ENCODE data around the gene MICALL2. TPM values are rescaled to one million over a fixed set of nuclear protein-coding genes. Genes with fewer than 3 reads are reported as not detected.
"Not testable (repeated sequence)": the region's sequence is repeated elsewhere in the genome, so short reads cannot be mapped to it uniquely, and the experiment has no call there.

The MICALL2 gene
- total RNA-seq, 1 donor from 2014 or later, result 2.2 TPM

DNA sequence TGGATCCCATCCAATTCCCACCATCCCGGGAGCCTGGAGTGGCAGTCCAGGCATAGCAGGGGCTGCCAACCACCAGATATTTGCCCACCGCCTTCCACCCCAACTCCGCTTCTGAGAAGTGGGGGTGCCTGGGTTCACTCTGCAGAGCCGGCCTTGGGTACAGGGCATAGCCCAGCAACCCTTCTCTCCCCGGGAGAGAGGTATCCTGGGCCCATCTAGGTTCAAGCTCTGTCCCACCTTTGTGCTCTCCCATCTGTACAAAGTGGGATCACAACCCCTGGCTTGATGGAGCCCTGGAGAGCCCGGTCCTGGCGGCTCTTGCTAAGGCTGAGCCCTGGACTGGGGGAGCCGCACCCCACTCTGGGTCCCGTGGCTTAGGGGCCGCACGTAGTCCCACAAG is 12.2 kb downstream of the MICALL2 start:
- Mint-ChIP-seq H3K27ac (no peak overlapping the region), H3K4me1 (ENCODE audit: low read depth) (no peaks in the 10 kb centered on the region), H3K4me3 (no peak overlapping the region), H3K36me3 (ENCODE audit: low read depth) (no peaks in the 10 kb centered on the region), H3K27me3 (ENCODE audit: insufficient read depth) (no peaks in the 10 kb centered on the region), H3K9me3 (no peaks in the 10 kb centered on the region)
- no peak for DNase-seq (ENCODE audit: low spot score)
- intact Hi-C loops (cut with micrococcal nuclease), result no loop called here

DNA sequence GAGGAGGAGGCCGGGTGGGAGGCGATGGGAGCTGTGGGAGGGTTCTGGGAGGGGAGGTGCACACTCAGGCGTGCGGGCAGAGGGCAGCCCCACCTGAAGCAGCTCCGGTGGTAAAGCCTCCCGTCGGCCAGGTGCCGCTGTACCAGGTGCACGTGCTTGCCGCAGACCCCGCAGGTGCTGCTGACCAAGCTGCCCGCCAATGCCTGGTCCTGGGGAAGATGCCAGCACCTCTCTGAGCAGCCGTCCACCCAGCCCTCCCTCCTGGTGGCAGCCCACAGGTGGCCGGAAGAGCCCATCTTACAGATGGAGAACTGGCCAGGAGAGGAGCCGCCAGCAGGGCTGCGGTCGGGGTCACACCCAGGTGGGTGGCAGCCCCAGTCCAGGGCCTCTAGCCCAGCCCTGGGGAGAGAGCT is 12.6 kb downstream of the MICALL2 start:
- intact Hi-C loops (cut with micrococcal nuclease), result no loop called here
- Mint-ChIP-seq H3K27me3 (ENCODE audit: insufficient read depth) (no peaks in the 10 kb centered on the region), H3K4me3 (no peak overlapping the region), H3K36me3 (ENCODE audit: low read depth) (no peaks in the 10 kb centered on the region), H3K4me1 (ENCODE audit: low read depth) (no peaks in the 10 kb centered on the region), H3K27ac (no peak overlapping the region), H3K9me3 (no peaks in the 10 kb centered on the region)
- DNase-seq (ENCODE audit: low spot score), result no peak

DNA sequence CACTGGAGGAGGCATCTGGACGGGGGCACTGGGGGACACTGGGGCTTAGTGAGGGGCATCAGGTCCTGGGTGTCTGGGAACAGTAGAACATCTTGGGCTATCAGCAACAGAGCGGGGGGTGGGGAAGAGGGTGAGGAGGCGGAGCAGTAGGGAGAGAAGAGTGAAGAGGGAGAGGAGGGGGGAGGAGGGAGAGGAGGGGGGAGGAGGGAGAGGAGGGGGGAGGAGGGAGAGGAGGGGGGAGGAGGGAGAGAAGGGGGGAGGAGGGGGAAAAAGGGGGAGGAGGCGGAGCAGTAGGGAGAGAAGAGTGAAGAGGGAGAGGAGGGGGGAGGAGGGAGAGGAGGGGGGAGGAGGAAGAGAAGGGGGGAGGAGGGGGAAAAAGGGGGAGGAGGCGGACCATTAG is 13.2 kb downstream of the MICALL2 start:
- H3K27me3 Mint-ChIP-seq (ENCODE audit: insufficient read depth); H3K9me3 Mint-ChIP-seq; H3K4me3 Mint-ChIP-seq; H3K4me1 Mint-ChIP-seq (ENCODE audit: low read depth); intact Hi-C loops (cut with micrococcal nuclease); H3K27ac Mint-ChIP-seq; DNase-seq (ENCODE audit: low spot score); H3K36me3 Mint-ChIP-seq (ENCODE audit: low read depth): not testable (repeated sequence)

DNA sequence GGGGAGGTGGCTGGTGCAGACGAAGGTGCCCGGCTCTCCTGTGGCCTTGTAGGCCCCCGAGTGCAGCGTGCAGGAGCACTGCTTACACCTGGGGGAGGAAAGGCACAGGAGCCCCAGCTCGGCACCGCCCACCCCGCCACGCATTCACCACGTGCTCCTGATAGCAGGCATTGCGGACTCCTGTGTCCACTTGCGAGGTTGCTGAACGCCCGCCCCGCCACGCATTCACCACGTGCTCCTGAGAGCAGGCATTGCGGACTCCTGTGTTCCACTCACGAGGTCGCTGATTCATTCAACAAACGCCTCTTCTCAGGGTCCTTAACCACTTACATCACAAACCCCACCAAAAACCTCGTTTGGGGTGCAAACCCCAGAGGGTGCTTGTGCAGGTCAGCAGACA is 13.9 kb downstream of the MICALL2 start:
- no peak overlapping the region for H3K4me3 Mint-ChIP-seq
- H3K27me3 Mint-ChIP-seq (ENCODE audit: insufficient read depth), result no peaks in the 10 kb centered on the region
- H3K36me3 Mint-ChIP-seq (ENCODE audit: low read depth), result no peaks in the 10 kb centered on the region
- H3K9me3 Mint-ChIP-seq, result no peaks in the 10 kb centered on the region
- H3K4me1 Mint-ChIP-seq (ENCODE audit: low read depth), result no peaks in the 10 kb centered on the region
- intact Hi-C loops (cut with micrococcal nuclease), result no loop called here
- DNase-seq (ENCODE audit: low spot score), result no peak
- H3K27ac Mint-ChIP-seq, result no peak overlapping the region

DNA sequence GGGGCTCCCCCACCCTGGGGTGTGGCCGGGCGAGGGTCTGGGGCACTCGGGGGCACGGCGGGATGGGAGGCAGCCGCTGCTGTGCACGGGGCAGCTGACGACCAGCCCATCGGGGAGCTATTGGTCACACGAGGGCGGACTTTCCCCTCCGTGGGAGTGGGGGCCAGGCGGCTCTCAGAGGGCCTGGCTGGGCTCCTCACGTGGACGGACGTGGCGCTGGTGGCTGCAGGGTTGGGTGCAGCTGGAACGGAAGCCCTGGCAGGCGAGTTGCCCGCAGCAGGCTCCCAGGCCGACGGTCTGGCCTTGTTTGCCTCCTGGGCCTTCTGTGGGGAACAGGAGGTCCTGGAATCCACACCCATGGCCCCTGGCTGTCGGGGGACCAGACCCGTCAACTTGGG is 14.3 kb downstream of the MICALL2 start:
- H3K4me3 Mint-ChIP-seq, result no peak overlapping the region
- no peaks in the 10 kb centered on the region for H3K27me3 Mint-ChIP-seq (ENCODE audit: insufficient read depth)
- no peak overlapping the region for H3K27ac Mint-ChIP-seq
- H3K4me1 Mint-ChIP-seq (ENCODE audit: low read depth), result no peaks in the 10 kb centered on the region
- no peaks in the 10 kb centered on the region for H3K36me3 Mint-ChIP-seq (ENCODE audit: low read depth)
- intact Hi-C loops (cut with micrococcal nuclease), result no loop called here
- DNase-seq (ENCODE audit: low spot score), result no peak
- no peaks in the 10 kb centered on the region for H3K9me3 Mint-ChIP-seq

DNA sequence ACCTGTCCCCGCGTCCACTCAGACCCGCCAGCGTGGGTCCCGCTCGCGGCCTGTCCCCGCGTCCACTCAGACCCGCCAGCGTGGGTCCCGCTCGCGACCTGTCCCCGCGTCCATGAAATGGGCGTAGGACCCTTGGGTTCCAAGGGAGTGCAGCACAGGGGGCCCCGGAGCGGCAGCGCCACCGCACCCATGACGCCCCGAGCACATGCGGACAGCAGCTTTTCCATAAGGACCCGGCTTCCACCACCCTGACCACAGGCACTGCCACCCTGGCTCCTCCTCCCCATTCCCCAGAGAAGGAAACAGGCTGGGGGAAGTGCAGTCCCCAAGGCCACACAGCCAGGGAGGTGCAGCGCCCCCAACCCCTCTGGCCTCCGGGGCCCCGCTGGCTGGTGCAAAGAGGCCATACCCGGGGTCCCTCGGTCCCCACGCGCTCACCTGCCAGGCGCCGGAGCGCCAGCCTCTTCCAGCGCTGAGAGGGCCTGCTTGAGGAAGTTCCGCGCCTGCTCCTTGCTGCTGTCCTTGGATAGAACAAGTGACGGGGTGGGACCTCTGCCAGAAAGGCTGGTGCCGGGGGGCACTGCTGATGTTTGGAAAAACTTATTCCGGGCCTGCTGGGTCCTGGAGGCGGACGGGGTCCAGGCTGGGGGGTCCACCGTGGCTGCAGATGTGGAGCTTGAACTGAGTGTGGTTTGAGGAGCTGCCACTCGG is 14.9 kb downstream of the MICALL2 start:
- Mint-ChIP-seq H3K36me3 (ENCODE audit: low read depth) (no peaks in the 10 kb centered on the region), H3K27me3 (ENCODE audit: insufficient read depth) (no peaks in the 10 kb centered on the region), H3K27ac (no peak overlapping the region), H3K9me3 (no peaks in the 10 kb centered on the region), H3K4me3 (no peak overlapping the region), H3K4me1 (ENCODE audit: low read depth) (no peaks in the 10 kb centered on the region)
- intact Hi-C loops (cut with micrococcal nuclease), result no loop called here
- DNase-seq (ENCODE audit: low spot score), result no peak

DNA sequence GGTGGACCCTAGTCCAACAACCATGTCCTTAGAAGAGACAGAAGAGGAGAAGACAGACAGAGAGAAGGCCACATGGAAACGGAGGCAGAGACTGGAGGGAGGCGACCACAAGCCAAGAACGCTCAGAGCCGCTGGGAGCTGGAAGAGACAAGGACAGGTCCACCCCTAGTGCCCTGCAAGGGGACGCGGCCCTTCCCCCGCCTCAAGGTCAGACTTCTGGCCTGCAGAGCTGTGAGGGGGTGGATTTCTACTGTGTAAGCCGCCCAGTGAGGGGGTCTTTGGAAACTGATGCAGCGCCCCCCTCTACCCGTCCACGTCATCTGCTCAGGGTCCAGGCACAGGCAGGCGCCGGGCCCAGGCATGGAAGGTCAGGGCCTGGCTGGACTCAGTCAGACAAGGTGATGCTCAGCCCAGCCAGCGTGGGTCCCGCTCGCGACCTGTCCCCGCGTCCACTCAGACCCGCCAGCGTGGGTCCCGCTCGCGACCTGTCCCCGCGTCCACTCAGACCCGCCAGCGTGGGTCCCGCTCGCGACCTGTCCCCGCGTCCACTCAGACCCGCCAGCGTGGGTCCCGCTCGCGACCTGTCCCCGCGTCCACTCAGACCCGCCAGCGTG is 15.6 kb downstream of the MICALL2 start:
- intact Hi-C loops (cut with micrococcal nuclease); H3K4me3 Mint-ChIP-seq; H3K9me3 Mint-ChIP-seq: not testable (repeated sequence)

DNA sequence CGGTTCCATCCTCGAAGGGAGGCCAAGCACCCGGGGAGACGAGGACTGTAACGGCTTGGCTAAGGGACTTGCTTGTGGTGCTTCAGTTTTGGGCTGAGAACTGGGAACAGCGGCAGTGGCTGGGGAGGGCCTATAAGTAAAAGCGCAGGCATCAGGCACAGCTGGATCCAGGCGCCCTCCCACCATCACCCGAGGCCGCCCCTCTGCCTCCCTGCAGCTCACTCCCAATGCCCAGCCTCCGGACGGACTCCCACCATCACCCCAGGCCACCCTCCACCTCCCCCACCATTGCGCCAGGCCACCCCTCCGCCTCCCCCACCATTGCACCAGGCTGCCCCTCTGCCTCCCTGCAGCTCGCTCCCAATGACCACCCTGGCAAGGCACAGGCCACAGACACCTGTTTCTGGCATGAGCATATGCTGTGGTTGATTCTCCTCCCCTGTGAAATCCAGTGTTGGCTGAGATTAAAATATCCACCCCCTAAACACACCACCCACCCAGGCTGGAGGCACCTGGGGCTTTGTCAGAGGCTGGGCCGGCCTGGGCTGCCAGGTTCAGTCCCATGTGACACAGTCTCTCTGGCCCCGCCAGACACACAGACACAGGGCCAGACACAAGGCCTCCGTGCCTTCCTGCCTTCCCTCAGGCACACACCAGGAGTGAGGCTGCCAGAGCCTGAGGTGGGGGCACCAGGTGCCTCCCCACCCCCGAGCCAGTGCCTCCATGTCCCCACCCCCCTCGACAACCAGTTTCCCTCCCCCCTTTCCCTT is 16.7 kb downstream of the MICALL2 start:
- intact Hi-C loops (cut with micrococcal nuclease), result no loop called here
- DNase-seq (ENCODE audit: low spot score), result no peak
- no peaks in the 10 kb centered on the region for H3K4me1 Mint-ChIP-seq (ENCODE audit: low read depth)
- H3K27me3 Mint-ChIP-seq (ENCODE audit: insufficient read depth), result no peaks in the 10 kb centered on the region
- no peak overlapping the region for H3K4me3 Mint-ChIP-seq
- no peaks in the 10 kb centered on the region for H3K36me3 Mint-ChIP-seq (ENCODE audit: low read depth)
- H3K27ac Mint-ChIP-seq, result no peak overlapping the region
- H3K9me3 Mint-ChIP-seq, result no peaks in the 10 kb centered on the region

More for the DNA sequence above, 15.6 kb downstream of the MICALL2 start:
- H3K36me3 Mint-ChIP-seq (ENCODE audit: low read depth); H3K27me3 Mint-ChIP-seq (ENCODE audit: insufficient read depth); H3K4me1 Mint-ChIP-seq (ENCODE audit: low read depth); DNase-seq (ENCODE audit: low spot score); H3K27ac Mint-ChIP-seq: not testable (repeated sequence)

DNA sequence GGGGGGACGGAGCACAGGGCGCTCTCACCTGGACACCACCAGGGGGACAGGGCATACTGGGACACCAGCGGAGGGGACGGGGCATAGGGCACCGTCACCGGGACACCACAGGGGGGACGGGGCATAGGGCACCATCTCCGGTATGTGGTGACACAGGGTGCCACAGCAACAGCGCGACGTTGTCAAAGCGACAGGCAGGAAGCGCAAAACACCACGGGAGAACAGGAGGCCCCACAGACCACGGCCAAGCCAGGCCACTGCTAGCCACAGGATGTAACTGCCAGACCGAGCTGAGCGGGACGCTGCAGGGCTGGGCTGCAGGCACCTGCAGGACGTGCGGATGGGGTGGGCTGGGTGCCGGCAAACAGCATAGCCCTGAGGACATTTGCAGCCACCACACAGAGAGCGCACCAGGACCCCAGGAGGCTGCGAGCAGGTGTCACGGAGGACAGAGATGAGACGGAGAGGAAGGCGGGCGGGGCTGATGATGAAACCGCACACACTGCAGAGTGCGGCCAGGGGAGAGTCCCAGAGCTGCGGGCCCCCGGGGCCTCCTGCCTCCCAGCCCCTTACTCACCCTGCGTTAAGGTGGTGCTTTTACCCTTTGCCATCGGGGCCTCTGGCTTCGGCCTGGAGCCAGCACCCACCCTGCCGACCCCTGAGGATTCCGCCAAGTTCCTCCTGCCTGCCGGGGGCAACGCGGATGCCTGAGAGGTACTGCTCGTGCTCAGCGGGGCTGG is 17.5 kb downstream of the MICALL2 start:
- Mint-ChIP-seq H3K27me3 (ENCODE audit: insufficient read depth) (no peaks in the 10 kb centered on the region), H3K9me3 (no peaks in the 10 kb centered on the region), H3K4me3 (no peak overlapping the region), H3K27ac (no peak overlapping the region), H3K36me3 (ENCODE audit: low read depth) (no peaks in the 10 kb centered on the region), H3K4me1 (ENCODE audit: low read depth) (no peaks in the 10 kb centered on the region)
- intact Hi-C loops (cut with micrococcal nuclease), result no loop called here
- DNase-seq (ENCODE audit: low spot score), result no peak

DNA sequence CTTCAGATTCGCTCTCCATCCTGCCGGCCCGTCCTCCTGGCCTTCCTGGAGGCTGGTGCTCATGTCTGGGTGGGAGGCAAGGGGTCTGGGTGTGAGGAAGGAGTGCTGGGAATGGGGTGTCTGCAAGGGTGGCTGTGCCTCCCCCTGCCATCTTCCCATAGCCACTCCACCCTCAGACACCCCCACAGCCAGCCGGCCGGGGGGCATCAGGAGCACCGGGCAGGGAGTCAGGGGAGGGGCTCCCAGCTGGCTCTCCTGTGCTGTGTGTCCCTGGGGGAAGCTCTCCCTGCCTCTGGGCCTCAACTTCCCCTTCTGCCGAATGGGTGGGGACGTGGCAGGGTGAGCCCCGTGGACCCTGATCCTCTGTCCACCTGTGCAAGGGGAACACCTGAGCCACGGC is 18.6 kb downstream of the MICALL2 start:
- no peak overlapping the region for H3K27ac Mint-ChIP-seq
- DNase-seq (ENCODE audit: low spot score), result no peak
- intact Hi-C loops (cut with micrococcal nuclease), result no loop called here
- H3K4me3 Mint-ChIP-seq, result no peak overlapping the region
- no peaks in the 10 kb centered on the region for H3K27me3 Mint-ChIP-seq (ENCODE audit: insufficient read depth)
- H3K36me3 Mint-ChIP-seq (ENCODE audit: low read depth), result no peaks in the 10 kb centered on the region
- no peaks in the 10 kb centered on the region for H3K9me3 Mint-ChIP-seq
- no peaks in the 10 kb centered on the region for H3K4me1 Mint-ChIP-seq (ENCODE audit: low read depth)

DNA sequence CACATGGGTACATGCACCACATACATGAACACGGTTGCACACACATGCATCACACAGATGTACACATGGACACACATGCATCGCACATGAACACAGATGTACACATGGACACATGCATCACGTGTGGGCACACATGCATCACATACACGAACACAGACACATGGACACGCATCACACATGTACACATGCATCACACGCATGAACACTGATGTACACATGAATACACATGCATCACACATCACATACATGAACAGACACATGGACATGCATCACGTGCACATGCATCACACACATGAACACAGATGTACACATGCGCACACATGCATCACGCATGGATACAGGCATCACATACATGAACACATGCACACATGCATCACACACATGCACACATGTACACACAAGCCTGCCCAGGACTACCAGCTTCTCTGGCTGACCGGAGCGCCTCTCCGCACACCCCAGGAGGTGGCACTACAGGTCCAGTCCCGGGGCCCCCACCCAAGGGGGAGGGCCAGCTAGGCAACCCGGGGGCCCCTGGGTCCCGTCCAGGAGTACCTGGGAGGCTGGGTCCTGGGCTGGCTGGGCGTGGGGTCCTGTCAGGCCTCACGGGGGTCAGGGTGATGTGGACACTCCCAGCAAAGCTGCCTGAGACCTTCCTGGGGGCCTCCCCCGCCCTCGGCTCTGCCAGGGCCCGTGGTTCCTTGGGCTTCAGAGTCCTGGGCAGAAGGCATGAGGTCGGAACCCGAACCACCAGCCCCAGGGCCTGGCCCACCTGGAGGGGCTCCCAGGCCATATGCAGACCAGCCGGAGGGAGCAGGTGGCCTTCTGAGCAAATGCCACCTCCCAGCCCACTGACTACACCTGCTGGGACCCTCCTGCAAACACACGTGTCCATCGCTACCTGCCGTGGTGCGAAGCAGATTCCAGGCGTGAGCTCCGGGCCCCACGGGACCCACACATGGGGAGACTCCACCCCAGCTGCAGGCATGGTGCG is 19.6 kb downstream of the MICALL2 start:
- Mint-ChIP-seq H3K36me3 (ENCODE audit: low read depth) (no peaks in the 10 kb centered on the region), H3K4me3 (no peak overlapping the region), H3K9me3 (no peaks in the 10 kb centered on the region), H3K27ac (no peak overlapping the region), H3K27me3 (ENCODE audit: insufficient read depth) (no peaks in the 10 kb centered on the region), H3K4me1 (ENCODE audit: low read depth) (no peaks in the 10 kb centered on the region)
- intact Hi-C loops (cut with micrococcal nuclease), result no loop called here
- DNase-seq (ENCODE audit: low spot score), result no peak

DNA sequence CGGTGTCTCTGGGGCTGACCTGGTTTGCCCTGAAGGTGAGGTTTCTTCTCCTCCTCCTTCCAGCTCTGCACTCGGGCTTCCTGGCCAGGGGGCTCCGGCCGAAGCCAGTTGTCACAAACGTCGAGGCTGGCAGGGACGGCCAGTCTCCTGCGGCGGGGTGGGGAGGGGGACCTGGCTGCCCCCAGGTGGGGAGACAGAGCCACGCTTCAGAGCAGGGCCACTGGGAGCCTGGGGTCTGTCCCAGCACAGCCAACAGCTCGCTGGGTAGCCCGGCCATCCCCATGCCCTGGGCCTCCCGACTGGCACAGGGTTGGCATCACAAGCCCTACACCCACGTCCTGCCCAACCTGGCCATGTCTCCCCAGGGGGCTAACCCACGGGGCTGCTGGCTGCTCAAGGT is 20.4 kb downstream of the MICALL2 start:
- no peaks in the 10 kb centered on the region for H3K9me3 Mint-ChIP-seq
- H3K27ac Mint-ChIP-seq, result no peak overlapping the region
- no peaks in the 10 kb centered on the region for H3K36me3 Mint-ChIP-seq (ENCODE audit: low read depth)
- H3K4me3 Mint-ChIP-seq, result no peak overlapping the region
- intact Hi-C loops (cut with micrococcal nuclease), result no loop called here
- no peak for DNase-seq (ENCODE audit: low spot score)
- no peaks in the 10 kb centered on the region for H3K4me1 Mint-ChIP-seq (ENCODE audit: low read depth)
- H3K27me3 Mint-ChIP-seq (ENCODE audit: insufficient read depth), result no peaks in the 10 kb centered on the region
